OCI-LY3 (cell line): Measurements from ENCODE around the gene CAAP1.

ENCODE experiments used
- H2AFZ ChIP-seq: fragments of 200-600, 300-600 bp; shearing (Covaris generic); 2 replicates; pipeline ENCODE4 v1.6.0; 2014; ENCODE audit warnings: antibody characterized with exemption, low read depth, low read length
- H3K27ac ChIP-seq: fragments of 200-600, 300-600 bp; sonication (generic); 2 replicates; pipeline ENCODE4 v1.5.1; 2014; ENCODE audit warnings: mild to moderate bottlenecking, low read length, moderate library complexity, mixed read lengths
- H3K27me3 ChIP-seq: fragments of 200-600, 300-600 bp; sonication (generic); 2 replicates; pipeline ENCODE4 v1.6.1; 2014; ENCODE audit warnings: low read depth, low read length, mixed read lengths
- H3K36me3 ChIP-seq: fragments of 200-600, 300-600 bp; sonication (generic); replicated peaks from 2 replicates; pipeline ENCODE3; 2014; ENCODE audit warnings: low read depth, low read length, mixed read lengths
- H3K4me1 ChIP-seq: fragments of 300-600, 200-600 bp; sonication (generic); 2 replicates; pipeline ENCODE4 v1.6.1; 2014; ENCODE audit warnings: low read length, mixed read lengths
- H3K4me2 ChIP-seq: fragments of 200-600, 300-600 bp; sonication (generic); 2 replicates; pipeline ENCODE4 v1.6.1; 2014; ENCODE audit warnings: low read length, mixed read lengths
- H3K4me3 ChIP-seq: fragments of 300-600, 200-600 bp; sonication (generic); 2 replicates; pipeline ENCODE4 v1.5.1; 2014; ENCODE audit warnings: antibody characterized with exemption, mild to moderate bottlenecking, low read length, moderate library complexity
- H3K79me2 ChIP-seq: fragments of 300-600, 200-600 bp; shearing (Covaris generic); 2 replicates; pipeline ENCODE4 v1.6.1; 2014; ENCODE audit warnings: mild to moderate bottlenecking, low read length, mixed read lengths
- H3K9ac ChIP-seq: fragments of 300-600, 200-600 bp; shearing (Covaris generic); 2 replicates; pipeline ENCODE4 v1.6.0; 2014; ENCODE audit warnings: mild to moderate bottlenecking, low read length, moderate library complexity
- H3K9me3 ChIP-seq: fragments of 200-600, 300-600 bp; shearing (Covaris generic); 2 replicates; pipeline ENCODE4 v1.6.1; 2014; ENCODE audit warnings: low read length, mixed read lengths; ENCODE audit not compliant: insufficient read depth
- H4K20me1 ChIP-seq: fragments of 200-600, 300-600 bp; sonication (generic); 2 replicates; pipeline ENCODE4 v1.6.1; 2016; ENCODE audit warnings: low read length, mixed read lengths; ENCODE audit not compliant: insufficient read depth
- CTCF ChIP-seq: fragments of 200-600, 300-600 bp; sonication (generic); IDR thresholded peaks from 2 replicates; pipeline ENCODE4 v1.5.1; 2014; ENCODE audit warnings: antibody characterized with exemption, low read length, low read depth
- EZH2phosphoT487 ChIP-seq: fragments of 200-600 bp; shearing (Covaris generic); IDR thresholded peaks from 2 replicates; pipeline ENCODE4 v1.6.1; 2018; ENCODE audit warnings: antibody characterized with exemption, mixed run types, low read depth

The CAAP1 gene

GRCh38 chr9:26893030-26893676, 551 bp upstream of the CAAP1 start:
- Histone ChIP-seq H2AFZ (peak overlapping the region; percentile 39), H3K27ac (peak overlapping the region; percentile 91), H3K79me2 (peaks cover 44% of the 10 kb centered on the region)

GRCh38 chr9:26891726-26892125, 876 bp downstream of the CAAP1 start:
- Histone ChIP-seq H3K79me2 (peaks cover 59% of the 10 kb centered on the region), H3K4me3 (peak overlapping the region; percentile 91), H3K27me3 (no peaks in the 10 kb centered on the region), H3K4me2 (peak overlapping the region; percentile 88), H3K4me1 (peaks cover 8% of the 10 kb centered on the region), H3K9me3 (no peaks in the 10 kb centered on the region), H3K27ac (peak overlapping the region; percentile 91), H2AFZ (no peak overlapping the region), H3K9ac (peak overlapping the region; percentile 95), H3K36me3 (no peaks in the 10 kb centered on the region), H4K20me1 (peaks cover 12% of the 10 kb centered on the region)
- no peak for TF ChIP-seq CTCF
- no peak for TF ChIP-seq EZH2phosphoT487

More at GRCh38 chr9:26893030-26893676, 551 bp upstream of the CAAP1 start:
- H3K4me1 ChIP-seq: peaks cover 8% of the 10 kb centered on the region
- no peaks in the 10 kb centered on the region for H3K9me3 ChIP-seq
- peaks cover 8% of the 10 kb centered on the region for H4K20me1 ChIP-seq
- no peaks in the 10 kb centered on the region for H3K27me3 ChIP-seq
- H3K4me2 ChIP-seq: peak overlapping the region; percentile 87
- no peaks in the 10 kb centered on the region for H3K36me3 ChIP-seq
- H3K4me3 ChIP-seq: peak overlapping the region; percentile 91
- H3K9ac ChIP-seq: peak overlapping the region; percentile 95
- TF ChIP-seq EZH2phosphoT487 (no peak), CTCF (no peak)

- Histone ChIP-seq H3K4me1 (peaks cover 5% of the 10 kb centered on the region), H4K20me1 (peaks cover 12% of the 10 kb centered on the region), H3K4me2 (no peak overlapping the region), H3K9me3 (no peaks in the 10 kb centered on the region), H3K27ac (no peak overlapping the region), H2AFZ (no peak overlapping the region), H3K79me2 (peaks cover 70% of the 10 kb centered on the region), H3K9ac (no peak overlapping the region), H3K4me3 (no peak overlapping the region), H3K36me3 (peaks cover 19% of the 10 kb centered on the region), H3K27me3 (no peaks in the 10 kb centered on the region)
- TF ChIP-seq CTCF (no peak), EZH2phosphoT487 (no peak)
Observed at GRCh38 chr9:26888271-26888670, 4.3 kb downstream of the CAAP1 start.

DNA sequence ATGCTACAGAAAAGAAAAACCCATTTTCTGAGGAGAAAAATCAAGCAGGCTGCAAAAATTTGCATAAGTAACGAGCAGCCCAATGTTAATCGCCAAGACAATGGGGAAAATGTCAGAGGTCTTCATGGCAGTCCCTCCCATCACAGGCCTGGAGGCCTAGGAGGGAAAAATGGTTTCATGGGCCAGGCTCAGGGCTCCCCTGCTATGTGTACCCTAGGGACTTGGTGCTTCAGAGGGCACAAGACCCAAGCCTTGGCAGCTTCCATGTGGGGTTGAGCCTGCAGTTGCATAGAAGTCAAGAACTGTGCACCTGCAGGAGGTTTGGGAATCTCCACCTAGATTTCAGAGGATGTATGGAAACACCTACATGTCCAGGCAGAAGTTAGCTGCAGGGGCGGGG, 10.4 kb downstream of the CAAP1 start:
- Histone ChIP-seq H2AFZ (no peak overlapping the region), H3K9ac (no peak overlapping the region), H3K36me3 (peaks cover 66% of the 10 kb centered on the region), H3K27me3 (no peaks in the 10 kb centered on the region), H3K27ac (no peak overlapping the region), H3K4me2 (no peak overlapping the region), H4K20me1 (no peaks in the 10 kb centered on the region), H3K4me1 (no peaks in the 10 kb centered on the region), H3K79me2 (peaks cover 15% of the 10 kb centered on the region), H3K4me3 (no peak overlapping the region), H3K9me3 (no peaks in the 10 kb centered on the region)
- no peak for TF ChIP-seq EZH2phosphoT487
- TF ChIP-seq CTCF: no peak
